ENCODE measurements around the gene CACNB4. TPM values are rescaled to one million over a fixed set of nuclear protein-coding genes. Genes with fewer than 3 reads are reported as not detected.

CACNB4 gene
- total and polyA plus RNA-seq, 10 of the 15 experiments (the other 5 are each of a cell fraction or from before 2014, with no cell fraction given): 2.0 to 21.6 (median 9.3) TPM

DNA sequence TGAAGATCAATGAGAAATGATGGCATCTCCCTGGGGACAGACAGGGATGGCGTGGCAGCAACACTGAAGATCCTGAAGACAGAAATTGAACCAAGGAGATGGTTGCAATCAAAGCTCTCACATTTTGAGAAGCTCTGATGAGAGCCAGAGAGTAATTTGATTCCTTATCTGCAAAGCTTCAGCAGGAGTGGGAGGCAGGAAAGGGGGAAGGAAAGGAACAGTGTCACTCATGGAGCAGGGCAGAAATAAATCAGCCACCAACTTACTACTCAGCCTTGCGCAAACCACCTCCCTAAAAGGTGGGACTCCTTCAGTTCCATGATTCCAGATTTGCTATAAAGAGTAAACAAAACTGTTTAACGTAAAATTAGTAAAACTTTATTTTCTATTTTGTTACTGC is 119.2 kb downstream of the CACNB4 start (continued):
- TF ChIP-seq CBX5 (IDR thresholded peaks at IDR 0.05; ENCODE audit: low read depth) (no peak), EZH2 (IDR thresholded peaks at IDR 0.05; ENCODE audit: borderline replicate concordance, control insufficient read depth, low read depth, low read length) (no peak), IRF4 (IDR thresholded peaks at IDR 0.05; ENCODE audit: low read depth, low read length) (no peak), SMC3 (IDR thresholded peaks at IDR 0.05; ENCODE audit: borderline replicate concordance, low read length) (no peak)

DNA sequence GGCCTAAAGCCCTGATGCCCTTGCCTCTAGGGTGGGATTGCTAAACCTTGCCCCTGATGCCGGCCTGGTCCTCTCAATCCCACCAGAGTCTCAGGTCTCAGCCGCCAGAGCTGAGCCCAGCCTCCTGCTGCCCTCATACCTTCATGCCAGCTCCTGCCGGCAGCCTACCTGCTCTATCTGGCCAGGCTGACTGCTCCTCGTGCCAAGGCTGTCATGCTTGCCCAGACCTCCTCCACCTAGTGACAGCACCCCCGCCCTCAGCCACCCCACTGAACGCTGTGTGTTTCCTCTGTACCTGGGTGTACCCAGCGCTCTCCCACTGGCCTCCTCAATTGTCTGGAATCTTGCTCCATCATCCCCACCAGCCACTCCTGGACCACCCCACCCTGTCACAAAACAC is 120.1 kb downstream of the CACNB4 start:
- RAD21 ChIA-PET (ENCODE audit: unreplicated experiment): no interaction called here
- SMC1A ChIA-PET (ENCODE audit: uncharacterized antibody, unreplicated experiment): interaction anchor here (0.7 kb wide), 1 partner anchor 9 kb away, joined by 3 read pairs; no protein-coding TSS in a partner anchor
- DNase-seq (ENCODE audit: low read depth, low spot score) (no peak), FAIRE-seq (no peak), ATAC-seq (no peak)
- no peak overlapping the region for H3K4me3 ChIP-seq
- 45% methylated on average over 7 of the region's 7 CpGs for WGBS (ENCODE audit: insufficient coverage, insufficient replicate concordance, low lambda C conversion rate, missing lambda C conversion rate)
- peaks cover 0 to 4% of the 10 kb centered on the region in 2 experiments; a peak in 2 of 4 replicates for H3K27me3 ChIP-seq (replicated peaks in 1 of 2; ENCODE audit: control insufficient read depth in 2 of 2, insufficient read depth in 2 of 2, low read length in 1 of 2)
- TF ChIP-seq FOS (IDR thresholded peaks at IDR 0.05; ENCODE audit: borderline replicate concordance, extremely low read depth, insufficient read length) (no peak), YY1 (IDR thresholded peaks at IDR 0.05; ENCODE audit: low read depth, low read length) (no peak), SIN3A (IDR thresholded peaks at IDR 0.05; ENCODE audit: low read depth, low read length) (no peak), POU2F2 (IDR thresholded peaks at IDR 0.05; ENCODE audit: borderline replicate concordance, low read depth, low read length) (no peak), ASH2L (IDR thresholded peaks at IDR 0.05; ENCODE audit: borderline replicate concordance, low read depth) (no peak), BHLHE40 (IDR thresholded peaks at IDR 0.05; ENCODE audit: borderline replicate concordance in 1 of 2, low read depth in 2 of 2, low read length in 1 of 2) (no peak), EZH2 (IDR thresholded peaks at IDR 0.05; ENCODE audit: borderline replicate concordance, control insufficient read depth, low read depth, low read length) (no peak), CHD2 (IDR thresholded peaks at IDR 0.05; ENCODE audit: borderline replicate concordance, low read depth, low read length) (no peak)
- H3K4me1 ChIP-seq (ENCODE audit: control insufficient read depth, insufficient read depth, low read length): peaks cover 10% of the 10 kb centered on the region; the same call in 1 of the 2 replicates
- in situ Hi-C loops (cut with MboI): no loop called here
- no peaks in the 10 kb centered on the region for H4K20me1 ChIP-seq (ENCODE audit: control insufficient read depth, insufficient read depth)
- H3K36me3 ChIP-seq (ENCODE audit: control insufficient read depth in 2 of 2, insufficient read depth in 2 of 2, low read length in 1 of 2): no peaks in the 10 kb centered on the region
- intact Hi-C loops (cut with micrococcal nuclease; ENCODE audit: unreplicated experiment): loop anchor here (1.0 kb wide), 1 partner anchor 47 kb away; no protein-coding TSS in a partner anchor
- H3K4me2 ChIP-seq (ENCODE audit: control insufficient read depth, insufficient read depth): no peak overlapping the region
- CTCF ChIA-PET: interaction anchor here (0.6 to 1.0 kb wide), 2 partner anchors 13 to 328 kb away, joined by 3 read pairs; no protein-coding TSS in a partner anchor
- H2AFZ ChIP-seq (ENCODE audit: control insufficient read depth, low read depth, low read length): no peak overlapping the region
- H3K9ac ChIP-seq (ENCODE audit: control insufficient read depth, insufficient read depth, low read length): no peak overlapping the region
- no TSS peak for BruUV-seq (replicated peaks)
- H3K27ac ChIP-seq (ENCODE audit: control insufficient read depth, insufficient read depth): no peak overlapping the region
- H3K79me2 ChIP-seq (ENCODE audit: control insufficient read depth, insufficient read depth, low read length): no peaks in the 10 kb centered on the region
- no peaks in the 10 kb centered on the region; the same call in 2 of the 3 replicates for H3K9me3 ChIP-seq (replicated peaks; ENCODE audit: control insufficient read depth, insufficient read depth, low read length)
- POLR2A ChIA-PET: interaction anchor here (0.8 kb wide), 1 partner anchor 1458 kb away, joined by 3 read pairs; no protein-coding TSS in a partner anchor
